GM18870 (cell line): ENCODE results near the gene LRMDA.

Experiments
- ATAC-seq: cut with Tn5 transposase; IDR thresholded peaks from one replicate; pipeline ENCODE4 v1.9.1; 2021; ENCODE audit warnings: moderate library complexity; ENCODE audit not compliant: unreplicated experiment

Gene LRMDA

GRCh38 chr10:75568450-75569130 lies 137.2 kb downstream of the LRMDA start:
- no peak for ATAC-seq

- ATAC-seq = no peak
These were observed 138.1 kb downstream of the LRMDA start for GRCh38 chr10:75569506-75569905.

- ATAC-seq = no peak
These were observed 141.1 kb downstream of the LRMDA start for GRCh38 chr10:75572478-75572877.

- ATAC-seq = no peak
These were observed 144.5 kb downstream of the LRMDA start for GRCh38 chr10:75575940-75576339.

GRCh38 chr10:75582102-75582501 lies 150.7 kb downstream of the LRMDA start:
- ATAC-seq = no peak

- no peak for ATAC-seq
These were observed 153.9 kb downstream of the LRMDA start for GRCh38 chr10:75585294-75585693.

GRCh38 chr10:75586814-75587213 lies 155.4 kb downstream of the LRMDA start:
- ATAC-seq = no peak

GRCh38 chr10:75588031-75588430 lies 156.6 kb downstream of the LRMDA start:
- ATAC-seq = no peak

GRCh38 chr10:75589895-75590654 lies 158.7 kb downstream of the LRMDA start:
- ATAC-seq = no peak

- no peak for ATAC-seq
These were observed 160.8 kb downstream of the LRMDA start for GRCh38 chr10:75592151-75592787.

GRCh38 chr10:75592791-75593643 lies 161.6 kb downstream of the LRMDA start:
- ATAC-seq = no peak

GRCh38 chr10:75593692-75594556 lies 162.5 kb downstream of the LRMDA start:
- no peak for ATAC-seq

- ATAC-seq = no peak
These were observed 165.7 kb downstream of the LRMDA start for GRCh38 chr10:75596930-75597620.

- no peak for ATAC-seq
These were observed 166.5 kb downstream of the LRMDA start for GRCh38 chr10:75597773-75598440.

GRCh38 chr10:75598998-75599397 lies 167.6 kb downstream of the LRMDA start:
- ATAC-seq = no peak

- no peak for ATAC-seq
These were observed 168.6 kb downstream of the LRMDA start for GRCh38 chr10:75599875-75600648.

- no peak for ATAC-seq
These were observed 169.4 kb downstream of the LRMDA start for GRCh38 chr10:75600833-75601232.

- ATAC-seq = no peak
These were observed 170.9 kb downstream of the LRMDA start for GRCh38 chr10:75602341-75602740.
